HG03460 (cell line): ENCODE results near the gene SLC18A2.

ENCODE experiments used
- ATAC-seq: cut with Tn5 transposase; IDR thresholded peaks from one replicate; pipeline ENCODE4 v1.9.1; 2021; ENCODE audit not compliant: unreplicated experiment

SLC18A2 gene

DNA sequence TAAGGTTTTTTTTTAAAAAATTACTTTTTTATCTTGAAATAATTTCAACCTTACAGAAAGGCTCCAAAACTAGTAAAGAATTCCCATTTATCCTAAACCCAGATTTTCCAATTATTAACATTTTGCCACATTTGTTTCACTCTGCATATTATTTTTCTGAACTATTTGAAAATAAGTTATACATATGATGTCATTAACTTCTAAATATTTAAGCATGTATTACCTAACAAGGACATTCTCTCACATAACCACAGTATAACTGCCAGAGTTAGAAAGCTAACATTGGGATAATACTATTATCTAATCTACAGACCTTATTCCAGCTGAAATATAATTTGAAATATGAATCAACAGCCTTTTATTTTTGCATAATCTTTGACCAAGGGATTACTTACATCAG, 65.8 kb downstream of the SLC18A2 start:
- no peak for ATAC-seq

DNA sequence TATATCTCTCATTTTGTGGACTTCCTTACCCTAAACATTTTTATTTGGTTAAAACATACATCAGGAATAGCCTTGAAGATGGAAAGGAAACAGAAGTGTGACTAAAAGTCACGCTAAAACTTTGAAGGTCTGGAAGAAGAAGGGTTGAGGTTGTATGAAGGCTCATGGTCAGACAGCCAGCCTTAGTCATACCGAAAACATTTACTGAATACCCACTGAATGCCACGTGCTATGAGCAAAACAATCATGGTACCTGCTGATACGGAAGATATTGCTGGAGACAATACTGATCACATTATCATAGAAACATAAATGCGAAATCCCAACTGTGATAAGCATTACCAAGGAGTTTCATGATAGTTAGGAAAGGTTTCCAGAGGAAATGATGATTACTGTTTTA, 70.3 kb downstream of the SLC18A2 start:
- ATAC-seq, result no peak

DNA sequence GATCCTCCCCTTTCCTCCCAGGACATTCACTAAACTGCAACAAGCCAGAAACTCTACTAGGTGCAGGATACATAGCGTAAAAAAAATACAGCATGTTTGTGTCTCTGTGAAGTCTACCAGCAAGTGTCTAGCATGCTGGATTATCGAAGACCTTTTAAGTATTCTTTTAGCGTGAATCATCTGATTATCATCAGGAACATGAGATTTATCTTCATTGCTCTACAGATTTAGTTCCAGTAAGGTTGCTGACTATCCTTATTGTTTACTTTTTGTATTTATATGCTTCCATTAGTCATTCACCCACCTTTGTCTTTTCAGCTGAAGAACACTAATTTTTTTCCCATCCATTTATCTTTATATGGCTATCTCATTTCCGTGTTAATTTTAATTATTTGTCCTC, 71.5 kb downstream of the SLC18A2 start:
- ATAC-seq, result no peak

- ATAC-seq, result no peak
Observed at GRCh38 chr10:117313641-117314040, 72.7 kb downstream of the SLC18A2 start.

DNA sequence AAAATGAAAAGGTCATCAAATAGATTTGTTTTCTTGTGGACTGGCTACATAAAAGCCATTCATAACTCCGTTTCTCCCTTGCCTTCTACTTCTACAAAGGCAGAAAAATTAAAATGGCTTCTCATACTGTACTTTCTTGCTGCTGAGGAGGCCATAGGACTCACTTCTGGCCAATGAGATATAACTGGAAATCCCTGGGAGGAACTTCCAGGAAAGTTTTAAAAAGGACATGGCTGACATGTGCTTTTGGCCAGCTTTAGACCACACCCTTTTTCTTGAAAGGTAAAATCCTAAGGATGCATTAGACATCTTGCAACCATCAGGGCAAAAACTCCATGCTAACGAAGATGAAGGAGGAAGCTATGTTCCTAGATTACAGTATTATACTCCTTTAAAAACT, 75.8 kb downstream of the SLC18A2 start:
- no peak for ATAC-seq

GRCh38 chr10:117318909-117319308, 78.0 kb downstream of the SLC18A2 start:
- ATAC-seq, result no peak

GRCh38 chr10:117320050-117320665, 79.2 kb downstream of the SLC18A2 start:
- peak; percentile 58 for ATAC-seq

DNA sequence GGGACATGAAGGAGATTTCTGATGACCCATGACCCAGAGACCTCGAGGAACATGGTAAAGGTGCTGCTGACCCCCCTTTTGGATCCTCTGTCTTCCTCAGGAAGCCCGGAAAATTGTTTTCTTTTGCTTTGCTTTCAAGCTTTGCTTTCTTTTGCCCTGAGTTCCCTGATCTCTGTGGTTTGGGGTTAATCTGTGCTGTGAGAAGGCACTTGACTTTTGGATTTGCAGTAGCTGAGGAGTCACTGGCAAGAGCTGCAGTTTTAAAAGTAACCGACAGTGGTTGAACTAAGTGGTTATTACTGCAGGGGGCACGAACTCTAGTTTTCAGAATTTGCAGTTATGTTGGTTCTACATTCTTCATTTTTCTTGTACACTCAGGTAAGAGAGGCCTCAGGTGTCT, 81.3 kb downstream of the SLC18A2 start:
- no peak for ATAC-seq

- ATAC-seq, result no peak
Observed at GRCh38 chr10:117324367-117324766, 83.5 kb downstream of the SLC18A2 start.

DNA sequence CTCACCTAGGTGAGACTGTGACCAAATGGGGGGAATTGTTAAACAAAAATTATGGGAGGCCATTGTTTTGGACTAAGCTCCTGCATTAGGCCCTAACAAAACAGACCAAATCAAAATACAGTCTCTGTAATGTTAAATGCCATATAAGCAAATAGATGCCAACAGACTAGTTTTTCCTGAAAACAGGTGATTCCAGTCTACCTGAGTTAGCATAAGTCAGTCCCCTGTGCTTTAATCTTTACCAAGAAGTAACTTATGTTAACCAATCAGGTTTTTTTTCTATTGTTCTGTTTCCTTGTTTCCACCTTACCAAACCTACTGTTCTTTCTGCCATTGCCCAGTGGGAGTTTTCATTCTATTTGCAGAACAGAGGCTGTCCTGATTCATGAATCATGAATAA, 86.3 kb downstream of the SLC18A2 start:
- ATAC-seq, result no peak
